CD4-positive, alpha-beta memory T cell (primary cell): ENCODE measurements around the gene AP1M1. TPM values are rescaled to one million over a fixed set of nuclear protein-coding genes. Genes with fewer than 3 reads are reported as not detected.
A peak's percentile ranks its signal among the peaks of the same experiment; 100 is the strongest.

Source experiments
- CTCF ChIA-PET: fragments of 350-600 bp; sonication (Branson Sonifier 250); formaldehyde crosslinking; loops from one replicate; lab custom pipeline; 2021; ENCODE audit warnings: inconsistent platforms; ENCODE audit not compliant: partially characterized antibody; lab: Charles Lee
- POLR2A ChIA-PET: fragments of 350-600 bp; sonication (Branson Sonifier 250); formaldehyde crosslinking; loops from one replicate; lab custom pipeline; 2021; ENCODE audit not compliant: partially characterized antibody; lab: Charles Lee
- DNase-seq, 5 donors: peaks; one replicate each; pipeline versions ENCODE4 v3.0.0 to v3.0.0-alpha.2; 2020 to 2022; ENCODE audit warnings: mixed read lengths in 1 of 5
- H3K27ac ChIP-seq: one replicate; pipeline ENCODE4 v1.7.0; 2013; ENCODE audit warnings: low read depth, low read length
- H3K27me3 ChIP-seq: 2 replicates; pipeline ENCODE4 v1.7.0; 2013; ENCODE audit warnings: mild to moderate bottlenecking, low read length, moderate library complexity; ENCODE audit not compliant: insufficient read depth
- H3K36me3 ChIP-seq: 2 replicates; pipeline ENCODE4 v1.7.0; 2013; ENCODE audit warnings: mild to moderate bottlenecking, low read length, moderate library complexity; ENCODE audit not compliant: insufficient read depth
- H3K4me1 ChIP-seq: 2 replicates; pipeline ENCODE4 v1.7.0; 2013; ENCODE audit warnings: mild to moderate bottlenecking, low read length, moderate library complexity; ENCODE audit not compliant: insufficient read depth
- H3K4me3 ChIP-seq, 2 donors: one replicate each; pipeline ENCODE4 v1.7.0; 2013; ENCODE audit warnings: low read length in 2 of 2, mild to moderate bottlenecking in 1 of 2
- H3K9me3 ChIP-seq, 2 donors: one replicate each; pipeline ENCODE4 v1.7.0; 2013; ENCODE audit warnings: low read length in 2 of 2, control low read depth in 1 of 2; ENCODE audit not compliant: control insufficient read depth in 1 of 2
- H3K27ac Mint-ChIP-seq, 7 donors: one replicate each; pipeline ENCODE4 v1.8.0; 2020 to 2021; ENCODE audit warnings: mixed read lengths in 7 of 7, mild to moderate bottlenecking in 6 of 7, inconsistent platforms in 3 of 7, moderate library complexity in 3 of 7
- H3K27me3 Mint-ChIP-seq, 2 donors: one replicate each; pipeline ENCODE4 v1.8.0; 2020 to 2021; ENCODE audit warnings: mixed read lengths in 2 of 2
- H3K36me3 Mint-ChIP-seq, 2 donors: one replicate each; pipeline ENCODE4 v1.8.0; 2020 to 2021; ENCODE audit warnings: mixed read lengths in 2 of 2, inconsistent platforms in 1 of 2, mild to moderate bottlenecking in 1 of 2
- H3K4me1 Mint-ChIP-seq, 4 donors: one replicate each; pipeline ENCODE4 v1.8.0; 2020 to 2021; ENCODE audit warnings: mixed read lengths in 4 of 4, mild to moderate bottlenecking in 1 of 4
- H3K4me3 Mint-ChIP-seq, 8 donors: one replicate each; pipeline ENCODE4 v1.8.0; 2020 to 2021; ENCODE audit warnings: mixed read lengths in 8 of 8, mild to moderate bottlenecking in 7 of 8, moderate library complexity in 6 of 8, inconsistent platforms in 3 of 8
- H3K9me3 Mint-ChIP-seq, 8 donors: one replicate each; pipeline ENCODE4 v1.8.0; 2020 to 2021; ENCODE audit warnings: mixed read lengths in 8 of 8, mild to moderate bottlenecking in 5 of 8, inconsistent platforms in 3 of 8, moderate library complexity in 1 of 8
- intact Hi-C: fragments of 100-400 bp; cut with micrococcal nuclease; formaldehyde crosslinking; loops from one replicate; pipeline ENCODE4 v1.15.1; 2023
- polyA plus RNA-seq, 2 donors: library from polyadenylated mRNA; unstranded; fragments of 300-500 nt; fragmentation: Illumina TruSeq; gene quantifications; one replicate each; pipeline ENCODE4 v1.2.3, GENCODE V29; 2021
- total RNA-seq, 2 experiments: library from RNA; stranded (reverse); gene quantifications; one replicate each; pipeline ENCODE4 v1.2.3, GENCODE V29; 2021

The AP1M1 gene
- total and polyA plus RNA-seq, 4 experiments from 2014 or later = 107 to 147 (median 117) TPM

DNA sequence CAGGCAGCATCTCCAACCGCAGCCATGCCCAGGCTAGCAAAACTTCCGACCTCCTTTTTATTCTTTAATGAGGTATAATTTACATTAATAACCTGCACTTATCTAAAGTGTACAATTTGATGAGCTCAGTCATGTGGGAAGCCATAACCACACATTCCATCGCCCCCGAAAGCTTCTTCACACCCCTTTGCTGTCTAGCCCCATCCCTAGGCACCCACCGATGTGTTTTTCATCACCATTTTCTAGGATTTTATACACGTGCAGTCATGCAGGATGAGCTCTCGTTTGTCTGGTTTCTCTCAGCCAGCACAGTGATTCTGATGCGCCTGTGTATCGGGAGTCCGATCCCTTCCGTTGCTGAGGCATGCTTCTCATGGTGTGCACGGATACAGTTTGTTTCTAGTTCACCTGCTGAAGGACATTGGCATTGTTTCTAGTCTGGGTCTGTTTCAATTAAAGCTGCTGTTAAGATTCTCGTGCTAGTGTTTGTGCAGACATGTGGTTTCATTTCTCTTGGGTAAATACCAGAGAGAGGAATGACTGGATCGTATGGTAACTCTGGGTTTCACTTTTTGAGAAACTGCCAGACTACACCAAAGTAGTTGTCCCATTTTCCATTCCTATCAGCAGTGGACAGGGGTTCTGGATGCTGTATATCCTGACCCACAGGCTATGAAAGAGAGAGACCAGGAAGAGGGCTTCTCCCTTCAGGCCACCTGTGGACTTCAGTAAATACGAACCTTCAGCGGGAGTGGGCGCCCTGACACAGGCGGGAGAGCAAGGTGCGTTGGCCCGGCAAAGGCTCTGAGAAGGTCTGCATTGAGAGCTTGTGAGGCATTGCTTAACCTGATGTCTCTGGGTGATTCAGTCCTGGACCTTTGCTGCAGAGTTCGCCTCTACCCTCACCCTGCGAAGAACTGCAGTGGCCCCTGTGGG, 4.9 kb downstream of the AP1M1 start:
- peak overlapping the region in 2 of 7 donors; percentile 42 to 60 for H3K27ac Mint-ChIP-seq
- no peak for DNase-seq
- H3K36me3 ChIP-seq = peaks cover 33% of the 10 kb centered on the region
- no peaks in the 10 kb centered on the region for H3K9me3 ChIP-seq
- H3K27me3 ChIP-seq = no peaks in the 10 kb centered on the region
- peaks cover 0 to 2% (median 0%) of the 10 kb centered on the region in 8 donors for H3K9me3 Mint-ChIP-seq
- no peaks in the 10 kb centered on the region for H3K27me3 Mint-ChIP-seq
- peaks cover 25 to 51% of the 10 kb centered on the region in 2 donors for H3K36me3 Mint-ChIP-seq
- no peak overlapping the region for H3K4me3 ChIP-seq
- CTCF ChIA-PET = interaction anchor here (0.7 kb wide), 1 partner anchor 180 kb away, joined by 4 read pairs; no protein-coding TSS in a partner anchor
- H3K4me3 Mint-ChIP-seq = peak overlapping the region in 2 of 8 donors; percentile 35 to 63
- POLR2A ChIA-PET = interaction anchor here (0.8 kb wide), 1 partner anchor 17 kb away, joined by 3 read pairs; the partner anchor contains the start of gene FAM32A
- H3K27ac ChIP-seq = no peak overlapping the region
- peaks cover 28 to 57% (median 39%) of the 10 kb centered on the region in 4 donors for H3K4me1 Mint-ChIP-seq
- intact Hi-C loops = no loop called here
- H3K4me1 ChIP-seq = peaks cover 23% of the 10 kb centered on the region

DNA sequence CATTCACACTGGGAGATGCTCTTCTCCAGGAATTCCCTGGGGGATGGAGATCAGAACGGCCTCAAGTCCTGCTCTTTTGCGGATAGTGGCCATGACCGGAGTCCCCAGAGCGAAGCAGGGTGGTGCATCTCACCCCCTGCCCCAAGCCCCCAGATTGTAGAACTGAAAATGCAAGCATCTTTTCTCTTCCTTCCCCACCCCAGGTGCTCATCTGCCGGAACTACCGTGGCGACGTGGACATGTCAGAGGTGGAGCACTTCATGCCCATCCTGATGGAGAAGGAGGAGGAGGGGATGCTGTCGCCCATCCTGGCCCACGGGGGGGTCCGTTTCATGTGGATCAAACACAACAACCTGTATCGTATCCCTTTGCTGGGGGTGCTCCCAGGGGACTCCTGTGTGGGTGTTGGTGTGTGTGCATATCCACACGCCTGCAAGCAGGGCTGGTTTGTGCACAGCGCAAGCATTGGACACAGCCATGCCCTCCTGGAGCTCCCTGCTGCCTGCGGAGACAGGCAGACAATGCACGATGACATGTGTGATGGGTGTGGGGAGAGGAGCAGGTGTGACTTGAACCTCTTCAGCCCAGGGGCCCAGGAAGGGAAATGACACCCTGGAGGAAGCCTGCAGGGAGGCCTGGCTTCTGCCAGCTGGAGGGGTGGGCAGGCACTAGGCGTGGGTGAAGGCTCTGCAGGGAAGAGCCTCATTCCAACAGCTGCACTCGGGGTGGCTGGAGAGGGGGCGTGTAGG, 5.7 kb downstream of the AP1M1 start:
- DNase-seq = no peak
- Mint-ChIP-seq H3K4me3 (peak overlapping the region in 1 of 8 donors; percentile 25), H3K27ac (no peak overlapping the region), H3K36me3 (peaks cover 30 to 57% of the 10 kb centered on the region in 2 donors), H3K4me1 (peaks cover 33 to 61% (median 42%) of the 10 kb centered on the region in 4 donors), H3K27me3 (no peaks in the 10 kb centered on the region), H3K9me3 (no peaks in the 10 kb centered on the region)
- POLR2A ChIA-PET = interaction anchor here (0.8 to 1.0 kb wide), 2 partner anchors 17 to 18 kb away, joined by 3 read pairs; partner anchors contain the start of gene FAM32A
- Histone ChIP-seq H3K4me3 (no peak overlapping the region), H3K4me1 (peaks cover 27% of the 10 kb centered on the region), H3K36me3 (peaks cover 40% of the 10 kb centered on the region), H3K27me3 (no peaks in the 10 kb centered on the region), H3K27ac (no peak overlapping the region), H3K9me3 (no peaks in the 10 kb centered on the region)
- CTCF ChIA-PET = no interaction called here
- intact Hi-C loops = no loop called here

DNA sequence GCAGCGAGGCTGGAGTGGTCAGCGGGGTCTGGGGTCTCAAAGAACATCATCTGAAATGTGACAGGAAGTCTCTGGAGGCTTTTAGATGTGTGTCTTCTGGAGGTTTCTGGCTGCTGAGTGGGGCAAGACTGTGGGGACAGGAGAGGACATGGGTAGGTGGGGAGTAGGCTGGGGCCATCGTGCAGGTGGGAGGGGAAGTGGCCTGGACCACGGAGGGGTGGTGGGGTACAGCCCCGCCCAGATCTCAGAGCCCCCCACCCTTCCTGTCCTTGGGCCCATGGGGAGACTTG, 6.2 kb downstream of the AP1M1 start:
- Mint-ChIP-seq H3K9me3 (no peaks in the 10 kb centered on the region), H3K4me1 (peaks cover 30 to 58% (median 38%) of the 10 kb centered on the region in 4 donors), H3K4me3 (no peak overlapping the region), H3K27me3 (no peaks in the 10 kb centered on the region), H3K36me3 (peaks cover 31 to 62% of the 10 kb centered on the region in 2 donors), H3K27ac (peak overlapping the region in 2 of 7 donors; percentile 36 to 68)
- H3K27me3 ChIP-seq = no peaks in the 10 kb centered on the region
- H3K27ac ChIP-seq = no peak overlapping the region
- CTCF ChIA-PET = no interaction called here
- intact Hi-C loops = no loop called here
- H3K36me3 ChIP-seq = peaks cover 42% of the 10 kb centered on the region
- POLR2A ChIA-PET = interaction anchor here (1.0 kb wide), 1 partner anchor 18 kb away, joined by 3 read pairs; no protein-coding TSS in a partner anchor
- DNase-seq = no peak
- H3K9me3 ChIP-seq = no peaks in the 10 kb centered on the region
- peaks cover 22% of the 10 kb centered on the region for H3K4me1 ChIP-seq
- no peak overlapping the region for H3K4me3 ChIP-seq

DNA sequence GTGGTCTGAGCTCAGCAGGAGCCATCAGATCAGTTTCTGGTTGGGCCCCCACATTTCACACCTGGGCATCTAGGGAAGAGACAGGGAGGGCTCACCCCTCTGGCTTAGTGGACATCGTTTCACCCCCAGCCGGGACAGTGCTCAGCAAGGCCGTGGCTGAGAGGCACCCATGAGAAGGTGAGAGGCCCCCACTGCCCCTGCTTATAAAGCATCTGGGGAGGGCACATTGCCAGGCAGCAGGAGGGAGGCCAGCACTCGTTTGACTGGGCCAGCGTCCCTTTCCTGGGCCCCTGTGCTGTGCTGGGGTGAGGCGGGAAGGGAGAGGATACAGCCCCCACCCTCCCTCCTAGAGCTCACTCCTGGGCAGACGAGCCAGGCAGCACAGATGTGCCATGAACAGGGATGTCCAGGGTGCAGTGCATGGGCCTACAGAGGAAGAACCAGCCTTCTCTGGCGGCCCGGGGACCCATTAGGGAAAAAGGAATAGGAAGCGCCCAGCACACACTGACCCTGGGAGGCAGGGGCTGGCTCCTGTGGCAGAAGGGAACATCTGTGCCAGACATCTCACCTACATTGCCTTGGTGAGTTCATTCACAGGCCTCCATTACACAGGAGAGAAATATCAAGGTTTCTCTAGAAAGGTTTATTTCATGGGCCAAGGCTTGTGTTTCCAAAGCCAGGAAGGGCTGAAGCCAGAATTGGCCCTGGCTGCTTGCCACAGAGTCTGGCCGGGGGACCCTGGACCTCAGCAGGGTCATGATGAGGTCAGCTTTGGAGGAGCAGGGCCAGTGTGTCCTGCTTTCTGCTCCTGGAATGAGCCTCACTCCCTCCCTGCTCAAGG, 7.7 kb downstream of the AP1M1 start:
- H3K9me3 Mint-ChIP-seq = no peaks in the 10 kb centered on the region
- H3K4me1 Mint-ChIP-seq = peaks cover 20 to 52% (median 31%) of the 10 kb centered on the region in 4 donors
- intact Hi-C loops = no loop called here
- ChIA-PET CTCF (no interaction called here), POLR2A (interaction anchor here (0.9 kb wide), 1 partner anchor 34 kb away, joined by 4 read pairs; no protein-coding TSS in a partner anchor)
- no peak overlapping the region for H3K27ac Mint-ChIP-seq
- H3K27me3 Mint-ChIP-seq = no peaks in the 10 kb centered on the region
- Histone ChIP-seq H3K27me3 (no peaks in the 10 kb centered on the region), H3K4me1 (peaks cover 11% of the 10 kb centered on the region), H3K27ac (no peak overlapping the region), H3K4me3 (no peak overlapping the region), H3K36me3 (peaks cover 53% of the 10 kb centered on the region), H3K9me3 (no peaks in the 10 kb centered on the region)
- no peak for DNase-seq
- peaks cover 42 to 69% of the 10 kb centered on the region in 2 donors for H3K36me3 Mint-ChIP-seq
- no peak overlapping the region for H3K4me3 Mint-ChIP-seq

DNA sequence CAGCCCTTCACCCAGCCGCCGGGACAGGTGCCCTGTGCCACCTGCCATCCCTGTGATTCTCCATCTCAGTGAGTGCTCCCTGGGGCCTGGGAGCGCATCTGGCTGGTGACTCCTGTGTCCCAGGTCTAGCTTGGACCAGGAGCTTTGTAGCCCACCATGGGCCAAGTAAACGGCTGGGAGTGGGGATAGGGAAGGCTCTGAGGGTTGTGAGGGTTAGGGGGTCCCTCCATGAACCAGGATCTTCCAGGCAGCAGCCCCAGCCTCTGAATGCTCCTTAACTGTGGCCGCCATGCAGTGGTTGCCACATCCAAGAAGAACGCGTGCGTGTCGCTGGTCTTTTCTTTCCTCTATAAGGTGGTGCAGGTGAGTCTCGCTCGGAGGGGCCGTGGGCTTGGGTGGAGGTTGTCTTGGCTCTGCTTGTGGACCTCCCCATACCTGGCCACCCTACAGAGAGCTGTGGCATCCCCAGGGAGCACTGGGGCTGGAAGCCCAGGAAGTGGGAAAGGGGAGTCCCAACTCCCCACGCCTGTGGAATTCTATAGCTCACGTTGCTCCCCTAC, 8.4 kb downstream of the AP1M1 start:
- H3K27me3 ChIP-seq = no peaks in the 10 kb centered on the region
- CTCF ChIA-PET = no interaction called here
- Mint-ChIP-seq H3K27ac (peak overlapping the region in 3 of 7 donors; percentile 11 to 64 (median 52)), H3K4me3 (no peak overlapping the region), H3K27me3 (no peaks in the 10 kb centered on the region), H3K9me3 (no peaks in the 10 kb centered on the region), H3K4me1 (peaks cover 14 to 49% (median 25%) of the 10 kb centered on the region in 4 donors), H3K36me3 (peaks cover 43 to 70% of the 10 kb centered on the region in 2 donors)
- no peaks in the 10 kb centered on the region for H3K9me3 ChIP-seq
- H3K4me3 ChIP-seq = no peak overlapping the region
- intact Hi-C loops = no loop called here
- no peak overlapping the region for H3K27ac ChIP-seq
- POLR2A ChIA-PET = interaction anchor here (0.9 to 1.1 kb wide), 2 partner anchors 33 to 118 kb away, joined by 3 to 4 read pairs; partner anchors contain the start of gene KLF2
- peaks cover 11% of the 10 kb centered on the region for H3K4me1 ChIP-seq
- DNase-seq = no peak
- H3K36me3 ChIP-seq = peaks cover 49% of the 10 kb centered on the region

DNA sequence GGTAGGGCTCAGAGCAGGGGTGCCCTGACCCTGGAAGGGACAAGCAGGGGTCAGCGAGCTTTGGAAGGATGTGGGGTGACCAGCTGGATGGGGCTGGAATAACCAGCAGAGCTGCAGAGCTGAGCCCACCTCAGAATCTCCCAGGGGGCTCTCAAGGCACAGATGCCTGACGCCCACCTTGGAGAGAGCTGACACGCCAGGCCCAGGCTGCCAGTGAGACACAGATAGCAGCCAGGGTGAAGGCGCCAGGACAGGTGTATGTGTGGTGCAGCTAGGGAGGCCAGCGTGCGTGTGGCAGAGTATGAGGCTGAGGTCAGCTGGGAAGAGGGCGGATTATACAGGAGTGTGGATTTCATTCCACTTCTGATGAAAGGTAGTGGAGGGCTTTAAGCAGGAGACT, 8.9 kb downstream of the AP1M1 start:
- no peaks in the 10 kb centered on the region for H3K27me3 ChIP-seq
- intact Hi-C loops = no loop called here
- H3K4me3 ChIP-seq = no peak overlapping the region
- peaks cover 49% of the 10 kb centered on the region for H3K36me3 ChIP-seq
- H3K27ac ChIP-seq = no peak overlapping the region
- peaks cover 48 to 72% of the 10 kb centered on the region in 2 donors for H3K36me3 Mint-ChIP-seq
- ChIA-PET POLR2A (interaction anchor here (1.1 kb wide), 1 partner anchor 118 kb away, joined by 3 read pairs; the partner anchor contains the start of gene KLF2), CTCF (no interaction called here)
- H3K9me3 ChIP-seq = no peaks in the 10 kb centered on the region
- H3K4me3 Mint-ChIP-seq = peak overlapping the region in 2 of 8 donors; percentile 46 to 49
- H3K27ac Mint-ChIP-seq = peak overlapping the region in 5 of 7 donors; percentile 11 to 88 (median 75)
- H3K4me1 ChIP-seq = peaks cover 11% of the 10 kb centered on the region
- peaks cover 12 to 48% (median 23%) of the 10 kb centered on the region in 4 donors for H3K4me1 Mint-ChIP-seq
- H3K27me3 Mint-ChIP-seq = no peaks in the 10 kb centered on the region
- no peak for DNase-seq
- H3K9me3 Mint-ChIP-seq = no peaks in the 10 kb centered on the region
